Right lobe of liver (tissue), 6 donors: ENCODE results near the gene CCT5. TPM values are rescaled to one million over a fixed set of nuclear protein-coding genes. Genes with fewer than 3 reads are reported as not detected.
"Not testable (repeated sequence)": the region's sequence is repeated elsewhere in the genome, so short reads cannot be mapped to it uniquely, and the experiment has no call there.

Experiments
- ATAC-seq, 4 donors: fragments of 200-7000 bp; cut with Tn5 transposase; one replicate each; pipeline ENCODE4 v1.9.1; 2020; ENCODE audit warnings: mild to moderate bottlenecking in 4 of 4, moderate library complexity in 4 of 4
- DNase-seq, 3 donors: peaks; one replicate each; pipeline ENCODE4 v3.0.0-alpha.2; 2020
- H3K27ac ChIP-seq, 3 donors: fragments of 200-600 bp; one replicate each; pipeline ENCODE4 v1.8.0; 2022
- H3K27me3 ChIP-seq, 2 donors: fragments of 200-600 bp; one replicate each; pipeline ENCODE4 v1.8.0; 2022
- H3K36me3 ChIP-seq, 4 donors: fragments of 200-600 bp; sonication (generic) in 1 of 4; one replicate each; pipeline versions ENCODE4 v1.5.1 to v1.8.0; 2017 to 2022; ENCODE audit warnings: control low read depth in 1 of 4
- H3K4me1 ChIP-seq, 4 donors: fragments of 200-600 bp; sonication (generic) in 1 of 4; one replicate each; pipeline versions ENCODE4 v1.5.1 to v1.8.0; 2017 to 2022; ENCODE audit warnings: control low read depth in 1 of 4
- H3K4me3 ChIP-seq, 3 donors: fragments of 200-600 bp; one replicate each; pipeline ENCODE4 v1.8.0; 2022
- H3K9me3 ChIP-seq, 4 donors: fragments of 200-600 bp; sonication (generic) in 1 of 4; one replicate each; pipeline versions ENCODE4 v1.5.1 to v1.8.0; 2017 to 2022; ENCODE audit warnings: control low read depth in 1 of 4
- POLR2A ChIP-seq: fragments of 450-650 bp; IDR thresholded peaks from one replicate; pipeline ENCODE4 v1.6.1; 2017; ENCODE audit warnings: antibody characterized with exemption, mild to moderate bottlenecking
- WGBS: methylation state at CpG from one replicate; pipeline ENCODE4 v1.1.6; 2018; ENCODE audit warnings: low coverage, low lambda C conversion rate; ENCODE audit not compliant: insufficient coverage; ENCODE audit errors: missing lambda C conversion rate; 5-methylcytosine and 5-hydroxymethylcytosine counted together
- intact Hi-C, 2 donors: fragments of 100-400 bp; cut with DNase I; formaldehyde crosslinking; loops; one replicate each; pipeline versions ENCODE4 v1.11.2 to v1.14.1; 2022
- total RNA-seq, 6 experiments: library from RNA; depleted of rRNA in 2 of 6; stranded (reverse); fragments of >200 nt in 2 of 6; fragmentation: NEBNext Ultra II Directional in 3 of 6; extraction: Animal tissue kit (Norgen Biotek cat#: 25700) in 3 of 6; gene quantifications; one replicate each; pipeline versions ENCODE4 v1.1.0 to v1.2.4, GENCODE V29; 2016 to 2023
- TF ChIP-seq, protein P1 (sequence below), 4 donors: fragments of 200-600 bp in 3 of 4; fragments of 450-650 bp in 1 of 4; IDR thresholded peaks; one replicate each; pipeline versions ENCODE4 v1.5.1 to v1.8.0; 2016 to 2022; ENCODE audit warnings: antibody characterized with exemption in 4 of 4, mild to moderate bottlenecking in 2 of 4
- donor health status: DM: no; HTN: yes; CAD: no.
- donor health status: DM: no; HTN: no; CAD: no.
- donor health status: DM: no; HTN: no; CAD: no.
- donor health status: DM: no; HTN: yes; CAD: no.
- donor health status: DM: no; HTN: yes; CAD: no.

The CCT5 gene
- total RNA-seq, 6 experiments from 2014 or later, result 39.7 to 124 (median 74.8) TPM

DNA sequence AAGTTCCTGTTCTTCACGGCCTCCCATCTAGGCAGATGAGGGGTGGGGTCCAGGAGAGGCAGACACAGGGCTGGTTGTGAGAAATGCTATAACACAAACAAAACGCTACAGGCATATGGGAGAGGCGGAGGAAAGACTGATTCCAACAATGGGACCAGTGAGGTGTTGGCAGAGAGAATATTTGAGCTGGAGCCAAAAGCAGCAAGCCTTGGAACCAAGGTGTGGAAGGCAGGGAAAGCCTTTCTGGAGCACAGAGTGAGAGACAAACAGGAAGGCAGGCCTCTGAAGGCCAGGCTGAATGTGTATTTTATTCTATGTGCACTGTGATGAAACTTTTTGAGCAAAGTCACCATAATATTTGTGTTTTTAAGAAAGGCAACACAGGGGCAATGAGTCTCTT lies 3.3 kb upstream of the CCT5 start:
- ATAC-seq, result no peak
- H3K27me3 ChIP-seq, result no peaks in the 10 kb centered on the region
- intact Hi-C loops, result no loop called here
- H3K4me3 ChIP-seq, result no peak overlapping the region
- H3K36me3 ChIP-seq, result no peaks in the 10 kb centered on the region
- no peak for TF ChIP-seq POLR2A
- TF ChIP-seq, protein P1, sequence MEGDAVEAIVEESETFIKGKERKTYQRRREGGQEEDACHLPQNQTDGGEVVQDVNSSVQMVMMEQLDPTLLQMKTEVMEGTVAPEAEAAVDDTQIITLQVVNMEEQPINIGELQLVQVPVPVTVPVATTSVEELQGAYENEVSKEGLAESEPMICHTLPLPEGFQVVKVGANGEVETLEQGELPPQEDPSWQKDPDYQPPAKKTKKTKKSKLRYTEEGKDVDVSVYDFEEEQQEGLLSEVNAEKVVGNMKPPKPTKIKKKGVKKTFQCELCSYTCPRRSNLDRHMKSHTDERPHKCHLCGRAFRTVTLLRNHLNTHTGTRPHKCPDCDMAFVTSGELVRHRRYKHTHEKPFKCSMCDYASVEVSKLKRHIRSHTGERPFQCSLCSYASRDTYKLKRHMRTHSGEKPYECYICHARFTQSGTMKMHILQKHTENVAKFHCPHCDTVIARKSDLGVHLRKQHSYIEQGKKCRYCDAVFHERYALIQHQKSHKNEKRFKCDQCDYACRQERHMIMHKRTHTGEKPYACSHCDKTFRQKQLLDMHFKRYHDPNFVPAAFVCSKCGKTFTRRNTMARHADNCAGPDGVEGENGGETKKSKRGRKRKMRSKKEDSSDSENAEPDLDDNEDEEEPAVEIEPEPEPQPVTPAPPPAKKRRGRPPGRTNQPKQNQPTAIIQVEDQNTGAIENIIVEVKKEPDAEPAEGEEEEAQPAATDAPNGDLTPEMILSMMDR (IDR thresholded peaks at IDR 0.05), result no peak
- 88% methylated on average over 3 of the region's 3 CpGs for WGBS
- no peaks in the 10 kb centered on the region for H3K9me3 ChIP-seq
- no peak overlapping the region for H3K27ac ChIP-seq
- peaks cover 0 to 18% (median 0%) of the 10 kb centered on the region in 4 donors for H3K4me1 ChIP-seq
- no peak for DNase-seq

DNA sequence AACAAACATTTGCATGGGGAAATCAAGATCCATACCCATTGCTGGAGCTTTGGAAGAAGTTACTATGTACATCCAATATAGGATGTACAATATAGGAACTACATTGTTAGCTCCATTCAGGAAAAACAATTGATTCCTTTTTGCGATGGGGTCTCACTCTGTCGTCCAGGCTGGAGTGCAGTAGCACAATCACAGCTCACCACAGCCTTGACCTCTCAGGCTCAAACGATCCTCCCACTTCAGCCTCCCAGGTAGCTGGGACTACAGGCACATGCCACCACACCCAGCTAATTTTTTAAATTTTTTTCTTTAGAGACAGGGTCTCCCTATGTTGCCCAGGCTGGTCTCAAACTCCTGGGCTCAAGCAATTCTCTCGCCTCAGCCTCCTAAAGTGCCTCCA lies 2.9 kb upstream of the CCT5 start:
- H3K9me3 ChIP-seq, H3K36me3 ChIP-seq, ATAC-seq, DNase-seq, H3K27me3 ChIP-seq, H3K27ac ChIP-seq, H3K4me3 ChIP-seq, intact Hi-C loops: not testable (repeated sequence)
- H3K4me1 ChIP-seq, result peaks cover 0 to 23% (median 0%) of the 10 kb centered on the region in 4 donors
- 90% methylated on average over 3 of the region's 4 CpGs for WGBS

- ATAC-seq (no peak), DNase-seq (no peak)
- H3K27ac ChIP-seq, result peak overlapping the region in 2 of 3 donors; percentile 96 to 98
- peak overlapping the region; percentile 73 to 96 (median 93) for H3K4me3 ChIP-seq
- peaks cover 0 to 2% (median 0%) of the 10 kb centered on the region in 4 donors for H3K36me3 ChIP-seq
- peaks cover 0 to 24% (median 0%) of the 10 kb centered on the region in 4 donors for H3K4me1 ChIP-seq
- H3K27me3 ChIP-seq, result no peaks in the 10 kb centered on the region
- 45% methylated on average over 19 of the region's 29 CpGs for WGBS
- no peaks in the 10 kb centered on the region for H3K9me3 ChIP-seq
- intact Hi-C loops, result no loop called here
- no peak for TF ChIP-seq POLR2A
- TF ChIP-seq, protein P1 (IDR thresholded peaks at IDR 0.05), result no peak
These were observed 1.5 kb upstream of the CCT5 start for GRCh38 chr5:10248378-10249260.

- Histone ChIP-seq H3K27ac (peak overlapping the region; percentile 95 to 98 (median 96)), H3K36me3 (peaks cover 0 to 19% (median 8%) of the 10 kb centered on the region in 4 donors), H3K27me3 (no peaks in the 10 kb centered on the region), H3K9me3 (no peaks in the 10 kb centered on the region), H3K4me1 (peaks cover 0 to 24% (median 0%) of the 10 kb centered on the region in 4 donors), H3K4me3 (peak overlapping the region; percentile 73 to 96 (median 93))
- intact Hi-C loops, result no loop called here
- TF ChIP-seq, protein P1 (IDR thresholded peaks at IDR 0.05), result no peak
- no peak for TF ChIP-seq POLR2A
- ATAC-seq (no peak), DNase-seq (no peak)
- WGBS, result under 1% methylated on average over 21 of the region's 21 CpGs
These were observed 761 bp downstream of the CCT5 start for GRCh38 chr5:10250806-10251276.

- no peaks in the 10 kb centered on the region for H3K27me3 ChIP-seq
- intact Hi-C loops, result no loop called here
- no peak for TF ChIP-seq POLR2A
- TF ChIP-seq, protein P1 (IDR thresholded peaks at IDR 0.05), result no peak
- DNase-seq, result no peak
- H3K9me3 ChIP-seq, result no peaks in the 10 kb centered on the region
- 15% methylated on average over 7 of the region's 7 CpGs for WGBS
- H3K36me3 ChIP-seq, result peaks cover 5 to 25% (median 12%) of the 10 kb centered on the region in 4 donors
- peak overlapping the region; percentile 73 to 96 (median 93) for H3K4me3 ChIP-seq
- peaks cover 0 to 24% (median 0%) of the 10 kb centered on the region in 4 donors for H3K4me1 ChIP-seq
- no peak for ATAC-seq
- peak overlapping the region in 1 of 3 donors; percentile 7 for H3K27ac ChIP-seq
These were observed 1.3 kb downstream of the CCT5 start for GRCh38 chr5:10251405-10251804.
